H9 (cell line): ENCODE measurements around the gene NOL7. TPM values are rescaled to one million over a fixed set of nuclear protein-coding genes. Genes with fewer than 3 reads are reported as not detected.

Experiments
- DNase-seq: peaks from one replicate; pipeline ENCODE4 v3.0.0-alpha.2; 2017
- H2AFZ ChIP-seq: one replicate; pipeline ENCODE4 v1.6.1; 2013; ENCODE audit warnings: mild to moderate bottlenecking, low read length, control low read depth, moderate library complexity
- H2AK5ac ChIP-seq: 2 replicates; pipeline ENCODE4 v1.6.1; 2013; ENCODE audit warnings: low read length, control low read depth, mixed read lengths; ENCODE audit not compliant: insufficient read length
- H2BK120ac ChIP-seq: one replicate; pipeline ENCODE4 v1.6.1; 2013; ENCODE audit warnings: low read depth, mild to moderate bottlenecking, low read length, control low read depth, inconsistent platforms; ENCODE audit not compliant: poor library complexity, severe bottlenecking
- H2BK12ac ChIP-seq: 2 replicates; pipeline ENCODE4 v1.6.1; 2013; ENCODE audit warnings: low read length, control low read depth, mixed read lengths, low read depth; ENCODE audit not compliant: insufficient read length
- H2BK15ac ChIP-seq: 2 replicates; pipeline ENCODE4 v1.6.1; 2013; ENCODE audit warnings: low read depth, low read length, control low read depth
- H2BK20ac ChIP-seq: one replicate; pipeline ENCODE4 v1.6.1; 2013; ENCODE audit warnings: low read depth, mild to moderate bottlenecking, low read length, control low read depth, inconsistent platforms; ENCODE audit not compliant: poor library complexity, severe bottlenecking
- H2BK5ac ChIP-seq: 2 replicates; pipeline ENCODE4 v1.6.1; 2013; ENCODE audit warnings: low read length, control low read depth, mixed read lengths; ENCODE audit not compliant: insufficient read length
- H3K14ac ChIP-seq: 2 replicates; pipeline ENCODE4 v1.6.1; 2013; ENCODE audit warnings: low read length, control low read depth; ENCODE audit not compliant: insufficient read depth
- H3K18ac ChIP-seq: 2 replicates; pipeline ENCODE4 v1.6.1; 2013; ENCODE audit warnings: low read depth, mild to moderate bottlenecking, mixed read lengths, low read length, control low read depth; ENCODE audit not compliant: insufficient read length
- H3K23ac ChIP-seq: 2 replicates; pipeline ENCODE4 v1.6.1; 2013; ENCODE audit warnings: low read length, control low read depth, mixed read lengths, low read depth; ENCODE audit not compliant: insufficient read length
- H3K23me2 ChIP-seq: 2 replicates; pipeline ENCODE4 v1.6.1; 2013; ENCODE audit warnings: low read depth, mild to moderate bottlenecking, mixed read lengths, low read length, control low read depth; ENCODE audit not compliant: insufficient read length, poor library complexity, severe bottlenecking
- H3K27ac ChIP-seq: 2 replicates; pipeline ENCODE4 v1.5.1; 2013; ENCODE audit warnings: low read length, control low read depth, mixed read lengths, low read depth; ENCODE audit not compliant: insufficient read length
- H3K27me3 ChIP-seq: 2 replicates; pipeline ENCODE4 v1.6.1; 2013; ENCODE audit warnings: low read length, control low read depth, inconsistent platforms; ENCODE audit not compliant: insufficient read depth
- H3K4ac ChIP-seq: 2 replicates; pipeline ENCODE4 v1.6.1; 2013; ENCODE audit warnings: low read depth, mild to moderate bottlenecking, control low read depth, inconsistent platforms, low read length, moderate library complexity
- H3K4me1 ChIP-seq: 2 replicates; pipeline ENCODE4 v1.6.1; 2013; ENCODE audit warnings: low read length, control low read depth, inconsistent platforms; ENCODE audit not compliant: insufficient read depth
- H3K4me2 ChIP-seq: 2 replicates; pipeline ENCODE4 v1.6.1; 2013; ENCODE audit warnings: low read length, control low read depth, mixed read lengths; ENCODE audit not compliant: insufficient read length, insufficient read depth
- H3K56ac ChIP-seq: 2 replicates; pipeline ENCODE4 v1.6.1; 2013; ENCODE audit warnings: low read depth, mild to moderate bottlenecking, mixed read lengths, low read length, control low read depth; ENCODE audit not compliant: insufficient read length
- H3K79me1 ChIP-seq: 2 replicates; pipeline ENCODE4 v1.6.1; 2013; ENCODE audit warnings: low read depth, mild to moderate bottlenecking, moderate library complexity, low read length, control low read depth, inconsistent platforms; ENCODE audit not compliant: insufficient read depth, poor library complexity, severe bottlenecking
- H3K79me2 ChIP-seq: 2 replicates; pipeline ENCODE4 v1.6.1; 2013; ENCODE audit warnings: low read length, control low read depth, inconsistent platforms; ENCODE audit not compliant: insufficient read depth
- H3K9ac ChIP-seq: 2 replicates; pipeline ENCODE4 v1.6.1; 2013; ENCODE audit warnings: low read length, control low read depth, mixed read lengths; ENCODE audit not compliant: insufficient read length; ENCODE audit errors: extremely low read depth
- H3K9me3 ChIP-seq: one replicate; pipeline ENCODE4 v1.6.1; 2013; ENCODE audit warnings: low read depth, low read length, inconsistent platforms; ENCODE audit not compliant: control insufficient read depth
- H3T11ph ChIP-seq: one replicate; pipeline ENCODE4 v1.6.1; 2013; ENCODE audit warnings: mild to moderate bottlenecking, low read length, control low read depth, inconsistent platforms
- H4K20me1 ChIP-seq: one replicate; pipeline ENCODE4 v1.6.1; 2013; ENCODE audit not compliant: control insufficient read depth, insufficient read length, insufficient read depth
- H4K5ac ChIP-seq: 2 replicates; pipeline ENCODE4 v1.6.1; 2013; ENCODE audit warnings: low read depth, mild to moderate bottlenecking, mixed read lengths, low read length, control low read depth; ENCODE audit not compliant: insufficient read length
- H4K8ac ChIP-seq: replicated peaks from 2 replicates; pipeline ENCODE4 v1.6.1; 2013; ENCODE audit warnings: low read length, control low read depth, mixed read lengths, low read depth; ENCODE audit not compliant: insufficient read length
- H4K91ac ChIP-seq: 2 replicates; pipeline ENCODE4 v1.6.1; 2013; ENCODE audit warnings: low read depth, mild to moderate bottlenecking, moderate library complexity, mixed read lengths, low read length, control low read depth; ENCODE audit not compliant: insufficient read length
- H3K27ac Mint-ChIP-seq, 3 experiments: 2 replicates in 2 of 3; 3 replicates in 1 of 3; pipeline ENCODE4 v1.8.0; 2020 to 2021; ENCODE audit warnings: mixed read lengths in 3 of 3, mild to moderate bottlenecking in 1 of 3, moderate library complexity in 1 of 3
- H3K27me3 Mint-ChIP-seq: 2 replicates; pipeline ENCODE4 v1.8.0; 2021; ENCODE audit warnings: low read depth, mild to moderate bottlenecking, moderate library complexity, mixed read lengths
- H3K36me3 Mint-ChIP-seq, 3 experiments: 2 replicates in 2 of 3; 3 replicates in 1 of 3; pipeline ENCODE4 v1.8.0; 2020 to 2021; ENCODE audit warnings: low read depth in 3 of 3, mixed read lengths in 3 of 3; ENCODE audit not compliant: insufficient read depth in 1 of 3
- H3K4me1 Mint-ChIP-seq, 2 experiments: 2 replicates each; pipeline ENCODE4 v1.8.0; 2020; ENCODE audit warnings: mixed read lengths in 2 of 2
- H3K4me3 Mint-ChIP-seq, 2 experiments: 2 replicates in 1 of 2; 3 replicates in 1 of 2; pipeline ENCODE4 v1.8.0; 2020 to 2021; ENCODE audit warnings: mild to moderate bottlenecking in 2 of 2, mixed read lengths in 2 of 2, moderate library complexity in 1 of 2
- H3K9me3 Mint-ChIP-seq, 2 experiments: 2 replicates in 1 of 2; 3 replicates in 1 of 2; pipeline ENCODE4 v1.8.0; 2020; ENCODE audit warnings: mild to moderate bottlenecking in 2 of 2, mixed read lengths in 2 of 2, moderate library complexity in 1 of 2
- CTCF ChIP-seq: fragments of 200-600 bp; sonication (generic); conservative IDR thresholded peaks from 3 replicates; pipeline ENCODE4 v1.8.0; 2021; ENCODE audit warnings: antibody characterized with exemption, mild to moderate bottlenecking
- WGBS: extraction: QIAGEN DNeasy Blood & Tissue Kit; methylation state at CpG from one replicate; pipeline ENCODE4 v1.1.7; 2013; ENCODE audit warnings: missing lambda C conversion rate, low lambda C conversion rate, mixed read lengths; ENCODE audit not compliant: insufficient read length; ENCODE audit errors: extremely low coverage; 5-methylcytosine and 5-hydroxymethylcytosine counted together
- total RNA-seq: library from RNA; stranded (reverse); gene quantifications from 2 replicates; pipeline ENCODE4 v1.2.1, GENCODE V29; 2021

Gene NOL7
- total RNA-seq, 1 experiment from 2014 or later, result 72.1 TPM

GRCh38 chr6:13586603-13587542 lies 28.3 kb upstream of the NOL7 start:
- Histone ChIP-seq H3K27ac (no peak overlapping the region), H3K14ac (no peak overlapping the region), H3K18ac (no peak overlapping the region), H2BK15ac (no peak overlapping the region), H2BK120ac (no peak overlapping the region), H2AFZ (no peak overlapping the region), H3T11ph (no peak overlapping the region), H3K4me1 (no peaks in the 10 kb centered on the region), H3K9me3 (no peaks in the 10 kb centered on the region), H3K79me2 (no peaks in the 10 kb centered on the region), H3K79me1 (no peaks in the 10 kb centered on the region), H3K23me2 (no peaks in the 10 kb centered on the region), H4K8ac (no peak overlapping the region), H2AK5ac (no peak overlapping the region), H2BK20ac (no peak overlapping the region), H3K4me2 (no peak overlapping the region), H4K91ac (no peak overlapping the region), H3K4ac (no peak overlapping the region), H2BK12ac (no peak overlapping the region), H4K20me1 (no peaks in the 10 kb centered on the region), H2BK5ac (no peak overlapping the region), H3K9ac (no peak overlapping the region), H4K5ac (no peak overlapping the region), H3K23ac (no peak overlapping the region), H3K27me3 (no peaks in the 10 kb centered on the region), H3K56ac (no peak overlapping the region)
- peaks cover 7 to 46% (median 35%) of the 10 kb centered on the region in 3 experiments; a peak in 6 of 7 replicates for H3K36me3 Mint-ChIP-seq
- peak overlapping the region in 2 of 3 experiments; percentile 54 to 66; a peak in 2 of 7 replicates for H3K27ac Mint-ChIP-seq
- no peak for TF ChIP-seq CTCF
- WGBS, result no CpG with 5 or more reads among the region's 7 CpGs
- no peaks in the 10 kb centered on the region for H3K4me1 Mint-ChIP-seq
- no peaks in the 10 kb centered on the region for H3K9me3 Mint-ChIP-seq
- no peak overlapping the region for H3K4me3 Mint-ChIP-seq
- no peak for DNase-seq
- no peaks in the 10 kb centered on the region for H3K27me3 Mint-ChIP-seq
